LHCN-M2 (cell line): ENCODE measurements around the gene COQ9. TPM values are rescaled to one million over a fixed set of nuclear protein-coding genes. Genes with fewer than 3 reads are reported as not detected.
"Not testable (repeated sequence)": the region's sequence is repeated elsewhere in the genome, so short reads cannot be mapped to it uniquely, and the experiment has no call there.

Experiments used
- DNase-seq: peaks from one replicate; pipeline ENCODE4 v3.0.0-alpha.2; 2012; ENCODE audit warnings: low read depth
- polyA plus RNA-seq: library from polyadenylated mRNA; unstranded; fragments of >200 nt; gene quantifications from one replicate; pipeline ENCODE4 v1.2.1, GENCODE V29; 2012; ENCODE audit warnings: missing spikeins
- total RNA-seq: library from RNA; depleted of rRNA; stranded (reverse); fragments of >200 nt; gene quantifications from 2 replicates; pipeline ENCODE4 v1.2.3, GENCODE V29; 2014; rRNA removed

Gene COQ9
- 47.1 and 51.1 TPM in 2 replicates for total RNA-seq
- polyA plus RNA-seq, result 30.6 TPM

GRCh38 chr16:57447186-57447962 is at the start of gene COQ9, which contains the start of gene CIAPIN1:
COQ9 (plus strand) TSS chr16:57447479; CDS start chr16:57447506, 27 bp downstream.
CIAPIN1 (minus strand) TSS chr16:57447385; CDS start chr16:57440928, 6,457 bp downstream.
- peak; percentile 89 for DNase-seq

- DNase-seq, result not testable (repeated sequence)
These were observed 49.8 kb upstream of the COQ9 start for GRCh38 chr16:57397493-57397892.

GRCh38 chr16:57401943-57402640 is 45.2 kb upstream of the COQ9 start:
- DNase-seq, result no peak

- DNase-seq, result no peak
These were observed 43.1 kb upstream of the COQ9 start, which contains the start of gene CCL17 for GRCh38 chr16:57403965-57404817. CCL17 (plus strand) TSS chr16:57404767; CDS start chr16:57413933, 9,166 bp downstream.

GRCh38 chr16:57405097-57405496 is 42.2 kb upstream of the COQ9 start:
- no peak for DNase-seq

GRCh38 chr16:57406881-57407280 is 40.4 kb upstream of the COQ9 start:
- no peak for DNase-seq

GRCh38 chr16:57407521-57408353 is 39.5 kb upstream of the COQ9 start:
- no peak for DNase-seq

- no peak for DNase-seq
These were observed 38.2 kb upstream of the COQ9 start for GRCh38 chr16:57409065-57409464.

GRCh38 chr16:57409870-57410587 is 37.2 kb upstream of the COQ9 start:
- DNase-seq, result peak; percentile 32

- DNase-seq, result peak; percentile 65
These were observed 35.8 kb upstream of the COQ9 start for GRCh38 chr16:57411362-57411976.

GRCh38 chr16:57412584-57412983 is 34.7 kb upstream of the COQ9 start:
- no peak for DNase-seq

- no peak for DNase-seq
These were observed 34.0 kb upstream of the COQ9 start for GRCh38 chr16:57413301-57413730.

GRCh38 chr16:57413733-57414132 is 33.5 kb upstream of the COQ9 start:
- DNase-seq, result no peak

GRCh38 chr16:57416084-57416483 is 31.2 kb upstream of the COQ9 start:
- DNase-seq, result no peak

- no peak for DNase-seq
These were observed 27.8 kb upstream of the COQ9 start for GRCh38 chr16:57419506-57419905.

GRCh38 chr16:57422026-57422944 is 25.0 kb upstream of the COQ9 start:
- DNase-seq, result peak; percentile 73

GRCh38 chr16:57423152-57423551 is 24.1 kb upstream of the COQ9 start:
- no peak for DNase-seq

GRCh38 chr16:57424583-57424982 is 22.7 kb upstream of the COQ9 start:
- no peak for DNase-seq
